Measurements from ENCODE around the gene ERC1. TPM values are rescaled to one million over a fixed set of nuclear protein-coding genes. Genes with fewer than 3 reads are reported as not detected.

The ERC1 gene
- total and polyA plus RNA-seq, 2 donors (not counting 3 experiments of a cell fraction or from before 2014, with no cell fraction given): 11.7 to 66.1 TPM

DNA sequence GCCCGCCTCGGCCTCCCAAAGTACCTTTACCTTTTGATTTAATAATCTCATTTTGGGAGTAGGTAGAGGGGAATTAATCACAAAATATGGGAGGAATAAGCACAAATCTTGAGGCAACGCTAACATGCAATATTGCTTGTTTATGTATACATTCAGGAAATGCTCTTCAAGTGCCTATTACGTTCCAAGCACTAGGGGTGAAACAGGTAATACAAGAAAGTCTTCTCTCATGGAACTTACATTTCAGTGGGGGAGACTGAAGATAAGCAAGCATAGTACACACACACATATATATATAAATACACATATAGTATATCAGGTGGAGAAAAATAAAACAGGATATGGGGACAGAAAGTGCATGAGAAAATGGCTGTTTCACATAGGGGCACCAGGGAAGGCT lies 19.0 kb upstream of the ERC1 start:
- CTCF ChIA-PET: no interaction called here

GRCh38 chr12:974271-974862 lies 16.7 kb upstream of the ERC1 start:
- no peak for TF ChIP-seq CTCF (IDR thresholded peaks at IDR 0.05; ENCODE audit: extremely low read depth in 1 of 2, insufficient read depth in 1 of 2, low read depth in 1 of 2, low read length in 2 of 2)
- no peak for TF ChIP-seq FOS (IDR thresholded peaks at IDR 0.05; ENCODE audit: borderline replicate concordance, insufficient read depth, low read length)
- no peak for TF ChIP-seq MAX (IDR thresholded peaks at IDR 0.05; ENCODE audit: insufficient read depth, insufficient read length)
- TF ChIP-seq POLR2AphosphoS5 (IDR thresholded peaks at IDR 0.05; ENCODE audit: insufficient read depth, low read depth, low read length): no peak
- TF ChIP-seq MYC (IDR thresholded peaks at IDR 0.05; ENCODE audit: low read depth, low read length): no peak
- TF ChIP-seq GATA2 (IDR thresholded peaks at IDR 0.05; ENCODE audit: insufficient read depth, insufficient read length, low read depth, low read length): no peak
- TF ChIP-seq JUN (IDR thresholded peaks at IDR 0.05; ENCODE audit: borderline replicate concordance, insufficient read depth, insufficient read length, low read depth): no peak
- no peak for TF ChIP-seq EZH2 (IDR thresholded peaks at IDR 0.05; ENCODE audit: borderline replicate concordance, low read depth, low read length, severe bottlenecking)
- Histone ChIP-seq H3K79me2 (ENCODE audit: control insufficient read depth, insufficient read depth, low read length) (no peaks in the 10 kb centered on the region), H2AFZ (ENCODE audit: low read depth, low read length) (no peak overlapping the region), H3K4me3 (replicated peaks in 1 of 3; ENCODE audit: insufficient read depth in 1 of 3, low read depth in 1 of 3, low read length in 3 of 3) (no peak overlapping the region), H3K4me2 (ENCODE audit: insufficient read depth, low read length) (no peak overlapping the region), H3K9me1 (replicated peaks; ENCODE audit: control insufficient read depth, extremely low read depth, insufficient read depth, low read length) (no peaks in the 10 kb centered on the region), H3K27me3 (ENCODE audit: control insufficient read depth in 2 of 2, insufficient read depth in 2 of 2, low read length in 2 of 2) (no peaks in the 10 kb centered on the region), H3K27ac (ENCODE audit: insufficient read depth, low read depth, low read length) (no peak overlapping the region), H3K9me3 (replicated peaks; ENCODE audit: control insufficient read depth, insufficient read depth, low read length) (no peaks in the 10 kb centered on the region), H3K4me1 (ENCODE audit: control insufficient read depth, extremely low read depth, insufficient read depth, low read length) (no peaks in the 10 kb centered on the region), H3K36me3 (ENCODE audit: control insufficient read depth in 2 of 2, extremely low read depth in 1 of 2, insufficient read depth in 2 of 2, low read length in 2 of 2) (no peaks in the 10 kb centered on the region), H3K9ac (replicated peaks; ENCODE audit: extremely low read depth, insufficient read depth, low read length) (no peak overlapping the region), H4K20me1 (replicated peaks; ENCODE audit: control insufficient read depth, extremely low read depth, insufficient read depth, low read length) (no peaks in the 10 kb centered on the region)
- FAIRE-seq: no peak
- POLR2A ChIA-PET: interaction anchor here (0.6 kb wide), 1 partner anchor 8 kb away, joined by 3 read pairs; no protein-coding TSS in a partner anchor
- dilution Hi-C loops (cut with MboI; ENCODE audit: extremely low pct_ligation_motif_present, low sequenced_read_pairs): no loop called here
- DNase-seq (ENCODE audit: low read depth, low spot score): no peak
- no TSS peak for BruUV-seq (replicated peaks)
- intact Hi-C loops (cut with micrococcal nuclease): no loop called here
- CTCF ChIA-PET: interaction anchor here (0.9 kb wide), 1 partner anchor 119 kb away, joined by 3 read pairs; no protein-coding TSS in a partner anchor

More for the DNA sequence above, 19.0 kb upstream of the ERC1 start:
- dilution Hi-C loops (cut with MboI; ENCODE audit: extremely low pct_ligation_motif_present, low sequenced_read_pairs): no loop called here
- H3K4me1 ChIP-seq (ENCODE audit: control insufficient read depth, extremely low read depth, insufficient read depth, low read length): no peaks in the 10 kb centered on the region
- H3K79me2 ChIP-seq (ENCODE audit: control insufficient read depth, insufficient read depth, low read length): no peaks in the 10 kb centered on the region
- H3K36me3 ChIP-seq (ENCODE audit: control insufficient read depth in 2 of 2, extremely low read depth in 1 of 2, insufficient read depth in 2 of 2, low read length in 2 of 2): no peaks in the 10 kb centered on the region
- no peak overlapping the region for H3K9ac ChIP-seq (replicated peaks; ENCODE audit: extremely low read depth, insufficient read depth, low read length)
- H3K4me2 ChIP-seq (ENCODE audit: insufficient read depth, low read length): no peak overlapping the region
- DNase-seq (ENCODE audit: low read depth, low spot score): no peak
- H3K27me3 ChIP-seq (ENCODE audit: control insufficient read depth in 2 of 2, insufficient read depth in 2 of 2, low read length in 2 of 2): no peaks in the 10 kb centered on the region
- H4K20me1 ChIP-seq (replicated peaks; ENCODE audit: control insufficient read depth, extremely low read depth, insufficient read depth, low read length): no peaks in the 10 kb centered on the region
- H3K9me3 ChIP-seq (replicated peaks; ENCODE audit: control insufficient read depth, insufficient read depth, low read length): no peaks in the 10 kb centered on the region
- TF ChIP-seq GATA2 (IDR thresholded peaks at IDR 0.05; ENCODE audit: insufficient read depth, insufficient read length, low read depth, low read length) (no peak), EZH2 (IDR thresholded peaks at IDR 0.05; ENCODE audit: borderline replicate concordance, low read depth, low read length, severe bottlenecking) (no peak)
- FAIRE-seq: no peak
- POLR2A ChIA-PET: no interaction called here
- BruUV-seq (replicated peaks): no TSS peak
- no peak overlapping the region for H2AFZ ChIP-seq (ENCODE audit: low read depth, low read length)
- H3K9me1 ChIP-seq (replicated peaks; ENCODE audit: control insufficient read depth, extremely low read depth, insufficient read depth, low read length): no peaks in the 10 kb centered on the region
- no peak overlapping the region for H3K27ac ChIP-seq (ENCODE audit: insufficient read depth, low read depth, low read length)
- intact Hi-C loops (cut with micrococcal nuclease): no loop called here
- no peak overlapping the region for H3K4me3 ChIP-seq (replicated peaks in 1 of 3; ENCODE audit: insufficient read depth in 1 of 3, low read depth in 1 of 3, low read length in 3 of 3)
